ENCODE data around the gene GRID2.

GRCh38 chr4:92847026-92847425, 543.3 kb downstream of the GRID2 start:
- no peak for TF ChIP-seq CTCF (IDR thresholded peaks at IDR 0.05)
- no peak for TF ChIP-seq POLR2A (IDR thresholded peaks at IDR 0.05)

Measured in thyroid gland (tissue), 4 donors.